IMR-90 (cell line): ENCODE data around the gene NXPH2. TPM values are rescaled to one million over a fixed set of nuclear protein-coding genes. Genes with fewer than 3 reads are reported as not detected.

ENCODE experiments used
- ATAC-seq: fragments of 200-7000 bp; cut with Tn5 transposase; 2 replicates; pipeline ENCODE4 v1.9.1; 2020; ENCODE audit warnings: low read depth, mild to moderate bottlenecking, moderate library complexity
- BruUV-seq: library from RNA; stranded (reverse); fragments of 400-500 nt; replicated peaks from 2 replicates; lab custom pipeline; 2021; lab: Mats Ljungman, UMichigan
- CTCF ChIA-PET: fragments of 300-600 bp; formaldehyde crosslinking; extraction: SDS; loops from one replicate; lab custom pipeline; 2021; ENCODE audit warnings: antibody characterized with exemption; lab: Yijun Ruan, JAX
- POLR2A ChIA-PET: fragments of 300-600 bp; sonication (Branson Sonifier 250); formaldehyde crosslinking; loops from one replicate; lab custom pipeline; 2022; ENCODE audit warnings: antibody characterized with exemption; ENCODE audit not compliant: unreplicated experiment; lab: Charles Lee
- DNase-seq: peaks from one replicate; pipeline ENCODE4 v3.0.0; 2013
- H2AFZ ChIP-seq: replicated peaks from 2 replicates; pipeline ENCODE3; 2013; ENCODE audit warnings: low read length, mild to moderate bottlenecking; ENCODE audit not compliant: poor library complexity
- H2AK5ac ChIP-seq: 2 replicates; pipeline ENCODE4 v1.6.1; 2013; ENCODE audit warnings: low read depth, low read length, inconsistent platforms
- H2AK9ac ChIP-seq: replicated peaks from 2 replicates; pipeline ENCODE3; 2013; ENCODE audit warnings: mild to moderate bottlenecking, low read depth, low read length, moderate library complexity; ENCODE audit not compliant: poor library complexity
- H2BK120ac ChIP-seq: 2 replicates; pipeline ENCODE4 v1.6.1; 2013; ENCODE audit warnings: low read depth, low read length, inconsistent platforms
- H2BK15ac ChIP-seq: 3 replicates; pipeline ENCODE4 v1.6.1; 2013; ENCODE audit warnings: low read depth, low read length, inconsistent platforms
- H2BK20ac ChIP-seq: 2 replicates; pipeline ENCODE4 v1.6.1; 2013; ENCODE audit warnings: low read depth, mild to moderate bottlenecking, inconsistent platforms, low read length, moderate library complexity
- H2BK5ac ChIP-seq: 2 replicates; pipeline ENCODE4 v1.6.1; 2013; ENCODE audit warnings: mild to moderate bottlenecking, low read depth, low read length, inconsistent platforms; ENCODE audit not compliant: poor library complexity, severe bottlenecking
- H3K14ac ChIP-seq: replicated peaks from 2 replicates; pipeline ENCODE4 v1.6.1; 2013; ENCODE audit warnings: low read depth, low read length, inconsistent platforms
- H3K18ac ChIP-seq: 2 replicates; pipeline ENCODE4 v1.6.1; 2013; ENCODE audit warnings: low read depth, low read length, control low read depth
- H3K23ac ChIP-seq: 2 replicates; pipeline ENCODE4 v1.6.1; 2013; ENCODE audit warnings: low read depth, low read length, inconsistent platforms
- H3K27ac ChIP-seq: 2 replicates; pipeline ENCODE4 v1.5.1; 2013; ENCODE audit warnings: mild to moderate bottlenecking, control low read depth, low read length; ENCODE audit not compliant: insufficient read depth
- H3K27me3 ChIP-seq: 2 replicates; pipeline ENCODE4 v1.6.1; 2013; ENCODE audit warnings: low read length; ENCODE audit not compliant: control insufficient read depth, insufficient read depth
- H3K36me3 ChIP-seq: 2 replicates; pipeline ENCODE4 v1.6.1; 2013; ENCODE audit warnings: low read length, mixed read lengths; ENCODE audit not compliant: control insufficient read depth, insufficient read depth
- H3K4ac ChIP-seq: 2 replicates; pipeline ENCODE4 v1.6.1; 2013; ENCODE audit warnings: low read depth, low read length, inconsistent platforms
- H3K4me1 ChIP-seq: 2 replicates; pipeline ENCODE4 v1.6.1; 2013; ENCODE audit warnings: low read length, mixed read lengths; ENCODE audit not compliant: control insufficient read depth, insufficient read depth
- H3K4me2 ChIP-seq: 2 replicates; pipeline ENCODE4 v1.6.1; 2013; ENCODE audit warnings: low read depth, mild to moderate bottlenecking, control low read depth, low read length, moderate library complexity
- H3K4me3 ChIP-seq: 2 replicates; pipeline ENCODE4 v1.5.1; 2013; ENCODE audit warnings: low read depth, mild to moderate bottlenecking, control low read depth, low read length, moderate library complexity; ENCODE audit not compliant: insufficient read depth
- H3K56ac ChIP-seq: 2 replicates; pipeline ENCODE4 v1.6.1; 2013; ENCODE audit warnings: low read length, inconsistent platforms; ENCODE audit not compliant: insufficient read depth; ENCODE audit errors: extremely low read depth
- H3K79me1 ChIP-seq, 2 experiments: 2 replicates each; pipeline ENCODE4 v1.6.1; 2013; ENCODE audit warnings: low read length in 2 of 2, inconsistent platforms in 1 of 2, low read depth in 1 of 2
- H3K9ac ChIP-seq: 2 replicates; pipeline ENCODE4 v1.6.1; 2013; ENCODE audit warnings: low read depth, low read length, control low read depth
- H3K9me1 ChIP-seq: 2 replicates; pipeline ENCODE4 v1.6.1; 2013; ENCODE audit warnings: low read length, inconsistent platforms; ENCODE audit not compliant: insufficient read depth
- H3K9me3 ChIP-seq: 2 replicates; pipeline ENCODE4 v1.6.1; 2013; ENCODE audit warnings: low read length; ENCODE audit not compliant: control insufficient read depth, insufficient read depth
- H4K20me1 ChIP-seq: 2 replicates; pipeline ENCODE4 v1.6.1; 2013; ENCODE audit warnings: low read length, inconsistent platforms; ENCODE audit not compliant: insufficient read depth
- H4K5ac ChIP-seq: 2 replicates; pipeline ENCODE4 v1.6.1; 2013; ENCODE audit warnings: mild to moderate bottlenecking, low read depth, low read length, control low read depth
- H4K8ac ChIP-seq, 2 experiments: 2 replicates each; pipeline ENCODE4 v1.6.1; 2013; ENCODE audit warnings: low read depth in 2 of 2, low read length in 2 of 2, control low read depth in 1 of 2, inconsistent platforms in 1 of 2
- H4K91ac ChIP-seq: 2 replicates; pipeline ENCODE4 v1.6.1; 2013; ENCODE audit warnings: low read depth, low read length, inconsistent platforms; ENCODE audit not compliant: insufficient read depth
- BHLHE40 ChIP-seq: fragments of 150-350 bp; IDR thresholded peaks from 2 replicates; pipeline ENCODE4 v1.6.1; 2016; ENCODE audit warnings: mild to moderate bottlenecking, low read depth, low read length
- CEBPB ChIP-seq: IDR thresholded peaks from 2 replicates; pipeline ENCODE4 v1.6.1; 2012; ENCODE audit warnings: low read depth, low read length, improper control_type of control experiment
- FOS ChIP-seq: fragments of 150-350 bp; IDR thresholded peaks from 2 replicates; pipeline ENCODE4 v1.6.1; 2016; ENCODE audit warnings: low read depth, low read length
- MAFK ChIP-seq: IDR thresholded peaks from 2 replicates; pipeline ENCODE4 v1.6.1; 2012; ENCODE audit warnings: low read depth, low read length, improper control_type of control experiment
- NFE2L2 ChIP-seq: fragments of 150-350 bp; IDR thresholded peaks from 2 replicates; pipeline ENCODE4 v1.6.1; 2016; ENCODE audit warnings: low read depth, mild to moderate bottlenecking, low read length
- POLR2A ChIP-seq: IDR thresholded peaks from 2 replicates; pipeline ENCODE4 v1.6.1; 2012; ENCODE audit warnings: mild to moderate bottlenecking, low read depth, low read length
- RAD21 ChIP-seq: IDR thresholded peaks from 2 replicates; pipeline ENCODE4 v1.6.1; 2012; ENCODE audit warnings: low read length, improper control_type of control experiment
- RCOR1 ChIP-seq: IDR thresholded peaks from 2 replicates; pipeline ENCODE4 v1.6.1; 2012; ENCODE audit warnings: mild to moderate bottlenecking, low read length, improper control_type of control experiment; ENCODE audit not compliant: insufficient replicate concordance
- RFX5 ChIP-seq: IDR thresholded peaks from 2 replicates; pipeline ENCODE4 v1.8.0; 2012; ENCODE audit warnings: low read depth, mild to moderate bottlenecking, low read length, moderate library complexity
- SMC3 ChIP-seq: fragments of 150-350 bp; IDR thresholded peaks from 2 replicates; pipeline ENCODE4 v1.6.1; 2016; ENCODE audit warnings: low read depth, mild to moderate bottlenecking, antibody characterized with exemption, low read length, moderate library complexity
- WGBS, 2 experiments: methylation state at CpG; one replicate each; pipeline versions ENCODE4 v1.1.5 to v1.1.7; 2013; ENCODE audit warnings: missing lambda C conversion rate in 2 of 2; ENCODE audit not compliant: insufficient read length in 1 of 2; ENCODE audit errors: extremely low coverage in 2 of 2; 5-methylcytosine and 5-hydroxymethylcytosine counted together
- dilution Hi-C: fragments of 300-500 bp; cut with HindIII; formaldehyde crosslinking; loops from one replicate; pipeline ENCODE4 v1.14.3; 2018; ENCODE audit warnings: low sequenced_read_pairs; ENCODE audit not compliant: unreplicated experiment
- in situ Hi-C: fragments of 300-500 bp; cut with MboI; formaldehyde crosslinking; loops from 3 replicates; pipeline ENCODE4 v1.14.3; 2019; ENCODE audit warnings: low sequenced_read_pairs, inconsistent platforms, mixed read lengths
- intact Hi-C: fragments of 100-400 bp; cut with micrococcal nuclease; formaldehyde crosslinking; loops from 2 replicates; pipeline ENCODE4 v1.10.0; 2022
- polyA plus RNA-seq, 3 experiments: library from polyadenylated mRNA; depleted of rRNA; stranded (reverse); fragments of >200 nt; gene quantifications; 2 replicates each; pipeline ENCODE4 v1.2.3, GENCODE V29; 2012; ENCODE audit warnings: low replicate concordance in 1 of 3
- total RNA-seq: library from RNA; depleted of rRNA; stranded (reverse); fragments of >200 nt; gene quantifications from 2 replicates; pipeline ENCODE4 v1.2.3, GENCODE V29; 2012
- TF ChIP-seq, protein P1 (sequence below): conservative IDR thresholded peaks from 2 replicates; pipeline ENCODE4 v1.5.1; 2012; ENCODE audit warnings: mild to moderate bottlenecking, low read depth, low read length, improper control_type of control experiment
- TF ChIP-seq, protein P2 (sequence below): fragments of 150-350 bp; IDR thresholded peaks from 2 replicates; pipeline ENCODE4 v1.6.1; 2017; ENCODE audit warnings: mild to moderate bottlenecking, antibody characterized with exemption, low read length, low read depth
- TF ChIP-seq, protein P3 (sequence below): fragments of 150-350 bp; IDR thresholded peaks from 2 replicates; pipeline ENCODE4 v1.6.1; 2016; ENCODE audit warnings: low read depth, mild to moderate bottlenecking, low read length, moderate library complexity, borderline replicate concordance

Gene NXPH2
- total and polyA plus RNA-seq, 2 of the 4 experiments (the other 2 are of a cell fraction) = not detected

DNA sequence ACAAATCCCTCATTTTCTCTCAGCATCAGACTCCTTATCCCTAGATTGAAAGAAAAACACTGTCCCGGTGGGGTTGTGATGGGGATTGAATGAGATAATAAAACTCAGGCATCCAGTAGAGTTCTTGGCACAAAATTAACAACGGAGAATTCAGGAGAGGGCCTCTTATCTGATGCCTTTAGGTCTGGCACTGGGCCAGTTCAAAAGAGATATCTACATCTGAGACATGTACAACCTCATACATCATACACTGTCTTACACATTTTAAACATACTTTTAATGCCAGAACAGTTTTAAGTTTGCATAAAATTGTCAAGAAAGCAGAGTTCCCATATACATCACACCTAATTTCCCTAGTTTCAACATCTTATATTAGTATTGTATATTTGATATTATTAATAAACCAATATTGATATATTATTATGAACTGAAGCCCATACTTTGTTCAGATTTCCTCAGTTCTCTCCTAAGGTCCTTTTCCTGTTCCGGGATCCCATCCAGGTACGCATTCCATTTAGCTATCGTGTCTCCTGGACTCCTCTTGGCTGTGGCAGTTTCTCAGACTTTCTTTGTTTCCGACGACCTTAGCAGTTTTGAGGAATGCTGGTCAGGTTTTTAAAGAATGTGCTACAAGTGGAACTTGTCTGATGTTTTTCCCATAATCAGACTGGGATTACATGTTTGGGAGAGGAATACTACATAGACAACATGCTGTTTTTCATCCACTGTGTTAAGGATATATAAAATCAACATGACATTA lies 27.8 kb downstream of the NXPH2 start:
- intact Hi-C loops = no loop called here
- Histone ChIP-seq H3K9me3 (no peaks in the 10 kb centered on the region), H2BK20ac (no peak overlapping the region), H2BK120ac (no peak overlapping the region), H3K4me3 (no peak overlapping the region), H3K36me3 (no peaks in the 10 kb centered on the region), H3K56ac (no peak overlapping the region), H2BK15ac (no peak overlapping the region), H4K8ac (no peak overlapping the region), H2AFZ (no peak overlapping the region), H3K27ac (no peak overlapping the region), H4K91ac (no peak overlapping the region), H3K9ac (no peak overlapping the region), H3K23ac (no peak overlapping the region), H2AK9ac (no peak overlapping the region), H2AK5ac (no peak overlapping the region), H3K4me1 (no peaks in the 10 kb centered on the region), H3K4me2 (no peak overlapping the region), H3K79me1 (no peaks in the 10 kb centered on the region), H3K14ac (no peak overlapping the region), H2BK5ac (no peak overlapping the region), H3K18ac (no peak overlapping the region), H4K5ac (no peak overlapping the region), H4K20me1 (no peaks in the 10 kb centered on the region), H3K27me3 (no peaks in the 10 kb centered on the region), H3K4ac (no peak overlapping the region), H3K9me1 (no peaks in the 10 kb centered on the region)
- no TSS peak for BruUV-seq
- DNase-seq (peak; percentile 0), ATAC-seq (no peak)
- TF ChIP-seq RCOR1 = no peak
- TF ChIP-seq POLR2A = no peak
- TF ChIP-seq, protein P1, sequence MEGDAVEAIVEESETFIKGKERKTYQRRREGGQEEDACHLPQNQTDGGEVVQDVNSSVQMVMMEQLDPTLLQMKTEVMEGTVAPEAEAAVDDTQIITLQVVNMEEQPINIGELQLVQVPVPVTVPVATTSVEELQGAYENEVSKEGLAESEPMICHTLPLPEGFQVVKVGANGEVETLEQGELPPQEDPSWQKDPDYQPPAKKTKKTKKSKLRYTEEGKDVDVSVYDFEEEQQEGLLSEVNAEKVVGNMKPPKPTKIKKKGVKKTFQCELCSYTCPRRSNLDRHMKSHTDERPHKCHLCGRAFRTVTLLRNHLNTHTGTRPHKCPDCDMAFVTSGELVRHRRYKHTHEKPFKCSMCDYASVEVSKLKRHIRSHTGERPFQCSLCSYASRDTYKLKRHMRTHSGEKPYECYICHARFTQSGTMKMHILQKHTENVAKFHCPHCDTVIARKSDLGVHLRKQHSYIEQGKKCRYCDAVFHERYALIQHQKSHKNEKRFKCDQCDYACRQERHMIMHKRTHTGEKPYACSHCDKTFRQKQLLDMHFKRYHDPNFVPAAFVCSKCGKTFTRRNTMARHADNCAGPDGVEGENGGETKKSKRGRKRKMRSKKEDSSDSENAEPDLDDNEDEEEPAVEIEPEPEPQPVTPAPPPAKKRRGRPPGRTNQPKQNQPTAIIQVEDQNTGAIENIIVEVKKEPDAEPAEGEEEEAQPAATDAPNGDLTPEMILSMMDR = no peak
- TF ChIP-seq, protein P2, sequence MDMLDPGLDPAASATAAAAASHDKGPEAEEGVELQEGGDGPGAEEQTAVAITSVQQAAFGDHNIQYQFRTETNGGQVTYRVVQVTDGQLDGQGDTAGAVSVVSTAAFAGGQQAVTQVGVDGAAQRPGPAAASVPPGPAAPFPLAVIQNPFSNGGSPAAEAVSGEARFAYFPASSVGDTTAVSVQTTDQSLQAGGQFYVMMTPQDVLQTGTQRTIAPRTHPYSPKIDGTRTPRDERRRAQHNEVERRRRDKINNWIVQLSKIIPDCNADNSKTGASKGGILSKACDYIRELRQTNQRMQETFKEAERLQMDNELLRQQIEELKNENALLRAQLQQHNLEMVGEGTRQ = no peak
- no peak for TF ChIP-seq RFX5
- no peak for TF ChIP-seq SMC3
- TF ChIP-seq MAFK = no peak
- TF ChIP-seq RAD21 = no peak
- TF ChIP-seq NFE2L2 = no peak
- TF ChIP-seq, protein P3, sequence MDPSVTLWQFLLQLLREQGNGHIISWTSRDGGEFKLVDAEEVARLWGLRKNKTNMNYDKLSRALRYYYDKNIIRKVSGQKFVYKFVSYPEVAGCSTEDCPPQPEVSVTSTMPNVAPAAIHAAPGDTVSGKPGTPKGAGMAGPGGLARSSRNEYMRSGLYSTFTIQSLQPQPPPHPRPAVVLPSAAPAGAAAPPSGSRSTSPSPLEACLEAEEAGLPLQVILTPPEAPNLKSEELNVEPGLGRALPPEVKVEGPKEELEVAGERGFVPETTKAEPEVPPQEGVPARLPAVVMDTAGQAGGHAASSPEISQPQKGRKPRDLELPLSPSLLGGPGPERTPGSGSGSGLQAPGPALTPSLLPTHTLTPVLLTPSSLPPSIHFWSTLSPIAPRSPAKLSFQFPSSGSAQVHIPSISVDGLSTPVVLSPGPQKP = no peak
- no peak for TF ChIP-seq BHLHE40
- no peak for TF ChIP-seq CEBPB
- no peak for TF ChIP-seq FOS
- ChIA-PET POLR2A (no interaction called here), CTCF (interaction anchor here (0.6 kb wide), 1 partner anchor 485 kb away, joined by 3 read pairs; no protein-coding TSS in a partner anchor)
- in situ Hi-C loops = no loop called here
- dilution Hi-C loops = no loop called here
- no CpG with 5 or more reads among the region's 7 CpGs for WGBS, 2 experiments
